Measurements from ENCODE around the gene NCF2.

DNA sequence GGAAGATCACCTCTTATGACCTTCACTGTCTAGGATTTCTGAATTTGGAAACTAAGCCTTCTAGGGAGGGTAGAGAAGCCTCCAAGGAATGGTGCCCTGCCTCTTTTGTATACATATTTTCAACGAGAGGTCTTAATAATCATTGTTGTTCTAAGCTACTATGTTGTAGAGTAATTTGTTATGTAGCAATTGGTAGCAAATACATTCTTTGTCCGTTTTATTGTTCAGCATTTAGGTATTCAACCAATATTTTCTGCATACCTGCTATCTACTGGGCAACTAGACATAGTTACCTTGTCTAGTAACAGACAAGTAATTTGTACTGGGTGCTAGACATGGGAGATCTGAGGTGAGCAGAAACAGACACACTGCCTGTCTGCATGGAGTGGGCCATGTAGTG is 20.8 kb upstream of the NCF2 start:
- TF ChIP-seq, protein P1, sequence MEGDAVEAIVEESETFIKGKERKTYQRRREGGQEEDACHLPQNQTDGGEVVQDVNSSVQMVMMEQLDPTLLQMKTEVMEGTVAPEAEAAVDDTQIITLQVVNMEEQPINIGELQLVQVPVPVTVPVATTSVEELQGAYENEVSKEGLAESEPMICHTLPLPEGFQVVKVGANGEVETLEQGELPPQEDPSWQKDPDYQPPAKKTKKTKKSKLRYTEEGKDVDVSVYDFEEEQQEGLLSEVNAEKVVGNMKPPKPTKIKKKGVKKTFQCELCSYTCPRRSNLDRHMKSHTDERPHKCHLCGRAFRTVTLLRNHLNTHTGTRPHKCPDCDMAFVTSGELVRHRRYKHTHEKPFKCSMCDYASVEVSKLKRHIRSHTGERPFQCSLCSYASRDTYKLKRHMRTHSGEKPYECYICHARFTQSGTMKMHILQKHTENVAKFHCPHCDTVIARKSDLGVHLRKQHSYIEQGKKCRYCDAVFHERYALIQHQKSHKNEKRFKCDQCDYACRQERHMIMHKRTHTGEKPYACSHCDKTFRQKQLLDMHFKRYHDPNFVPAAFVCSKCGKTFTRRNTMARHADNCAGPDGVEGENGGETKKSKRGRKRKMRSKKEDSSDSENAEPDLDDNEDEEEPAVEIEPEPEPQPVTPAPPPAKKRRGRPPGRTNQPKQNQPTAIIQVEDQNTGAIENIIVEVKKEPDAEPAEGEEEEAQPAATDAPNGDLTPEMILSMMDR (IDR thresholded peaks at IDR 0.05) = no peak
- TF ChIP-seq POLR2A (IDR thresholded peaks at IDR 0.05) = no peak

All from uterus (tissue), 2 donors.